B cell (primary cell): ENCODE measurements around the gene SKIC2. TPM values are rescaled to one million over a fixed set of nuclear protein-coding genes. Genes with fewer than 3 reads are reported as not detected.
"Not testable (repeated sequence)": the region's sequence is repeated elsewhere in the genome, so short reads cannot be mapped to it uniquely, and the experiment has no call there.

ENCODE experiments used
- ATAC-seq: fragments of 200-7000 bp; cut with Tn5 transposase; one replicate; pipeline ENCODE4 v1.10.0; 2021; ENCODE audit warnings: low read depth, mild to moderate bottlenecking, moderate number of reproducible peaks, moderate library complexity
- CTCF ChIA-PET: fragments of 350-600 bp; sonication (Branson Sonifier 250); formaldehyde crosslinking; loops from one replicate; lab custom pipeline; 2021; ENCODE audit warnings: antibody characterized with exemption, inconsistent platforms; lab: Charles Lee
- POLR2A ChIA-PET: fragments of 350-600 bp; sonication (Branson Sonifier 250); formaldehyde crosslinking; loops from one replicate; lab custom pipeline; 2021; ENCODE audit warnings: antibody characterized with exemption; lab: Charles Lee
- DNase-seq: peaks from one replicate; pipeline ENCODE4 v3.0.0; 2013
- H2AFZ ChIP-seq: 2 replicates; pipeline ENCODE4 v1.6.1; 2012; ENCODE audit warnings: mild to moderate bottlenecking, low read depth, low read length; ENCODE audit not compliant: insufficient read depth, poor library complexity, severe bottlenecking
- H3K27ac ChIP-seq, 2 donors: 1 replicate in 1 of 2; 2 replicates in 1 of 2; pipeline ENCODE4 v1.5.1; 2012 to 2013; ENCODE audit warnings: low read length in 2 of 2, mild to moderate bottlenecking in 2 of 2, moderate library complexity in 1 of 2
- H3K27me3 ChIP-seq, 4 experiments: fragments of 200-600 bp in 1 of 4; sonication (generic) in 1 of 4; replicated peaks in 1 of 4; 1 replicate in 2 of 4; 2 replicates in 2 of 4; pipeline versions ENCODE4 v1.6.1 to v1.7.0; 2013 to 2016; ENCODE audit warnings: low read length in 3 of 4, mild to moderate bottlenecking in 2 of 4, mixed read lengths in 1 of 4, moderate library complexity in 1 of 4; ENCODE audit not compliant: insufficient read depth in 4 of 4, control insufficient read depth in 3 of 4; ENCODE audit errors: control extremely low read depth in 1 of 4
- H3K36me3 ChIP-seq, 2 experiments: replicated peaks in 1 of 2; 1 replicate in 1 of 2; 2 replicates in 1 of 2; pipeline versions ENCODE4 v1.6.1 to v1.7.1; 2013; ENCODE audit warnings: low read length in 1 of 2; ENCODE audit not compliant: insufficient read depth in 2 of 2, control insufficient read depth in 1 of 2; ENCODE audit errors: control extremely low read depth in 1 of 2, extremely low read depth in 1 of 2
- H3K4me1 ChIP-seq, 2 donors: fragments of 200-600 bp in 1 of 2; sonication (generic) in 1 of 2; 1 replicate in 1 of 2; 2 replicates in 1 of 2; pipeline versions ENCODE4 v1.5.1 to v1.6.1; 2013 to 2017; ENCODE audit warnings: low read length in 2 of 2; ENCODE audit not compliant: control insufficient read depth in 2 of 2, insufficient read depth in 2 of 2
- H3K4me2 ChIP-seq: replicated peaks from 2 replicates; pipeline ENCODE3; 2012; ENCODE audit warnings: mild to moderate bottlenecking, low read depth, low read length; ENCODE audit not compliant: poor library complexity, severe bottlenecking
- H3K4me3 ChIP-seq, 5 experiments: fragments of 200-600 bp in 1 of 5; sonication (generic) in 1 of 5; 1 replicate in 3 of 5; 2 replicates in 2 of 5; pipeline versions ENCODE4 v1.5.1 to v1.7.0; 2011 to 2016; ENCODE audit warnings: low read length in 4 of 5, mild to moderate bottlenecking in 4 of 5, low read depth in 2 of 5, control low read depth in 1 of 5, moderate library complexity in 1 of 5; ENCODE audit not compliant: insufficient read depth in 1 of 5; ENCODE audit errors: control extremely low read depth in 1 of 5, extremely low read depth in 1 of 5
- H3K79me2 ChIP-seq: fragments of 200-600 bp; sonication (generic); one replicate; pipeline ENCODE4 v1.6.0; 2016; ENCODE audit warnings: low read length; ENCODE audit not compliant: control insufficient read depth, insufficient read depth
- H3K9ac ChIP-seq: fragments of 200-600 bp; sonication (generic); 2 replicates; pipeline ENCODE4 v1.6.1; 2017; ENCODE audit warnings: mild to moderate bottlenecking, low read length, moderate library complexity
- H3K9me3 ChIP-seq, 3 donors: one replicate each; pipeline versions ENCODE4 v1.6.1 to v1.7.1; 2013; ENCODE audit warnings: low read length in 2 of 3; ENCODE audit not compliant: control insufficient read depth in 2 of 3, insufficient read depth in 1 of 3; ENCODE audit errors: control extremely low read depth in 1 of 3
- H4K20me1 ChIP-seq: 2 replicates; pipeline ENCODE4 v1.6.0; 2012; ENCODE audit warnings: mild to moderate bottlenecking, low read length; ENCODE audit not compliant: insufficient read depth, control insufficient read depth, poor library complexity, severe bottlenecking
- H3K27ac Mint-ChIP-seq: one replicate; pipeline ENCODE4 v1.8.0; 2021; ENCODE audit warnings: mixed read lengths
- H3K27me3 Mint-ChIP-seq: one replicate; pipeline ENCODE4 v1.8.0; 2021; ENCODE audit warnings: mixed read lengths
- H3K4me1 Mint-ChIP-seq: one replicate; pipeline ENCODE4 v1.8.0; 2021; ENCODE audit warnings: mixed read lengths
- H3K4me3 Mint-ChIP-seq: one replicate; pipeline ENCODE4 v1.8.0; 2021; ENCODE audit warnings: mixed read lengths
- H3K9me3 Mint-ChIP-seq: one replicate; pipeline ENCODE4 v1.8.0; 2022; ENCODE audit warnings: mixed read lengths; ENCODE audit not compliant: insufficient read depth
- whole genome bisulfite sequencing: methylation state at CpG from one replicate; pipeline ENCODE4 v1.1.5; 2013; ENCODE audit warnings: missing lambda C conversion rate; ENCODE audit not compliant: insufficient coverage; 5-methylcytosine and 5-hydroxymethylcytosine counted together
- intact Hi-C: fragments of 100-400 bp; cut with micrococcal nuclease; formaldehyde crosslinking; loops from one replicate; pipeline ENCODE4 v1.10.0; 2022
- polyA plus RNA-seq: library from polyadenylated mRNA; depleted of rRNA; stranded (reverse); fragments of >200 nt; gene quantifications from 2 replicates; pipeline ENCODE4 v1.2.3, GENCODE V29; 2012
- total RNA-seq, 2 donors: library from RNA; stranded (reverse); fragments of 120-200 nt in 1 of 2; gene quantifications; 1 replicate in 1 of 2; 2 replicates in 1 of 2; pipeline versions ENCODE4 v1.2.3 to v1.2.4, GENCODE V29; 2013 to 2022

The SKIC2 gene
- total and polyA plus RNA-seq, 2 donors (not counting 1 experiment from before 2014, with no cell fraction given) = 93.1 to 119 TPM

DNA sequence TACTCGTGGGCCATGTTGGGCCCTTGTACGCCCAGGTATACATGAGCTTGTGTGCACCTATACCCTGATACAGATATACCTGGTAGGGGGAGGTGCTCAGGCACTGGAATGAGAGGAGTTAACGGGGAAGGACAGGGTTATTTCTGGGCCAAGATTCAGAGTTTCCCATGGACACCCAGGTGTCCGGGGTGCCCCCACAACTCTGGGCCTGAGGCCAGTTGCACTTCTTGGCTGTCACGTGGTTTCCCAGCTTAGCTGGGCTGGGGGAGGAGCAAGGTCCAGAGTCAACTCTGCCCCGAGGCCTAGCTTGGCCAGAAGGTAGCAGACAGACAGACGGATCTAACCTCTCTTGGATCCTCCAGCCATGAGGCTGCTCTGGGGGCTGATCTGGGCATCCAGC is 22.8 kb downstream of the SKIC2 start, which contains the start of gene C4A:
Gene C4A (plus strand): TSS at position 314 of the 400 bp plus-strand sequence. CDS start 51 bp downstream, at position 365.
- H3K9ac ChIP-seq, intact Hi-C loops, ATAC-seq, H3K27ac ChIP-seq, CTCF ChIA-PET, H3K79me2 ChIP-seq, H3K4me2 ChIP-seq, H3K9me3 Mint-ChIP-seq, H3K4me3 ChIP-seq, H3K4me1 Mint-ChIP-seq, H3K27me3 Mint-ChIP-seq, POLR2A ChIA-PET, H2AFZ ChIP-seq, H4K20me1 ChIP-seq, DNase-seq, H3K4me3 Mint-ChIP-seq, H3K9me3 ChIP-seq, H3K4me1 ChIP-seq, H3K27me3 ChIP-seq, H3K27ac Mint-ChIP-seq: not testable (repeated sequence)
- H3K36me3 ChIP-seq = peaks cover 3 to 12% of the 10 kb centered on the region in 2 experiments
- no CpG with 5 or more reads among the region's 7 CpGs for WGBS

DNA sequence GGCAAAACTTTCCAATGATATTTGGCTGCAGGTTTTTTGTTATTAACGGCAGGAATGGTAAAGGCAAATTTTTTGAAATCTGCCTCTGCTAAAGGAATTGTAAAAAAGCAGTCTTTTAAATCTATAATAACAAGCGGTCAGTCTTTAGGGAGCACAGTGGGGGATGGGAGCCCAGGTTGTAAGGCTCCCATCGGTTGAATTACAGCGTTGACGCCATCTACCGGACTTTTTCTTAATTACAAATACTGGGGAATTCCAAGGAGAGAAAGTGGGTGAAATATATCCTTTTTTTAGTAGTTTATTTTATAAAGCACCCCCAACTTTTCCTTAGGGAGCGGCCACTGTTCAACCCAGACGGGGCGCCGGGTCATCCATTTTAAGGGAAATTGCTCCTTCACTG is 30.4 kb downstream of the SKIC2 start:
- H3K9me3 ChIP-seq, ATAC-seq, H4K20me1 ChIP-seq, H3K27ac ChIP-seq, H3K4me1 Mint-ChIP-seq, H3K4me1 ChIP-seq, H3K27ac Mint-ChIP-seq, H3K79me2 ChIP-seq, CTCF ChIA-PET, H3K4me3 ChIP-seq, H3K4me3 Mint-ChIP-seq, H3K27me3 ChIP-seq, H3K9ac ChIP-seq, H3K4me2 ChIP-seq, POLR2A ChIA-PET, DNase-seq, H3K9me3 Mint-ChIP-seq, intact Hi-C loops, H3K27me3 Mint-ChIP-seq, H2AFZ ChIP-seq, H3K36me3 ChIP-seq: not testable (repeated sequence)
- no CpG with 5 or more reads among the region's 10 CpGs for WGBS

DNA sequence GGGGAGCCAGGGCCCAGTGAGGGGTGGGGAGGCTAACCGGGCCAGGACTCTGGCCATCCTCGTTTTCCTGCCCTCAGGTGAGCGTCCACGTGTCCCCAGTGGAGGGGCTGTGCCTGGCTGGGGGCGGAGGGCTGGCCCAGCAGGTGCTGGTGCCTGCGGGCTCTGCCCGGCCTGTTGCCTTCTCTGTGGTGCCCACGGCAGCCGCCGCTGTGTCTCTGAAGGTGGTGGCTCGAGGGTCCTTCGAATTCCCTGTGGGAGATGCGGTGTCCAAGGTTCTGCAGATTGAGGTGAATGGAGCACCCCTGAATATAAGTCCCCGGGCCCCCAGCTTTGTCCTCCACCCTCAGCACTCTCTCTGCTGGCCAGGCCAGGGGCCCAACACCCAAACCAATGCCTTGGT is 35.4 kb downstream of the SKIC2 start:
- H3K9me3 ChIP-seq, H3K4me3 Mint-ChIP-seq, H3K4me2 ChIP-seq, intact Hi-C loops, H2AFZ ChIP-seq, H3K4me1 ChIP-seq, H3K27ac ChIP-seq, POLR2A ChIA-PET, H3K27ac Mint-ChIP-seq, H3K27me3 ChIP-seq, H3K27me3 Mint-ChIP-seq, H3K79me2 ChIP-seq, H3K4me1 Mint-ChIP-seq, CTCF ChIA-PET, H3K36me3 ChIP-seq, H3K9me3 Mint-ChIP-seq, ATAC-seq, H3K9ac ChIP-seq, H3K4me3 ChIP-seq, DNase-seq, H4K20me1 ChIP-seq: not testable (repeated sequence)
- WGBS = no CpG with 5 or more reads among the region's 14 CpGs

DNA sequence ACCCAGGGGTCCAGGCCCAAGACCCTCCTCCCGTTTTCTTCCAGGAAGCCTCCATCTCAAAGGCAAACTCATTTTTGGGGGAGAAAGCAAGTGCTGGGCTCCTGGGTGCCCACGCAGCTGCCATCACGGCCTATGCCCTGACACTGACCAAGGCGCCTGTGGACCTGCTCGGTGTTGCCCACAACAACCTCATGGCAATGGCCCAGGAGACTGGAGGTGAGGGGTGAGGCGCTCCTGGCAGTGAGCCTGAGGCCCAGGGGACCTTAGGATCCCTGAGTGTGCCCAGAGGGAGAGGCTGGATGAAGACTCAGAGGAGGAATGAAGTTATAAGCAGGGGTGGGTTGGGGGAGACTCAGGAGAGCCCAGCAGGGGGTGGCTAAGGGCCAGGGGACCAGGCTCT is 37.4 kb downstream of the SKIC2 start:
- H3K4me3 Mint-ChIP-seq, H3K27me3 ChIP-seq, DNase-seq, H3K27ac Mint-ChIP-seq, H3K4me1 ChIP-seq, H3K9me3 ChIP-seq, H3K36me3 ChIP-seq, H3K27me3 Mint-ChIP-seq, intact Hi-C loops, H3K79me2 ChIP-seq, H3K9me3 Mint-ChIP-seq, POLR2A ChIA-PET, H3K4me3 ChIP-seq, H3K9ac ChIP-seq, H3K27ac ChIP-seq, ATAC-seq, H4K20me1 ChIP-seq, H2AFZ ChIP-seq, H3K4me2 ChIP-seq, H3K4me1 Mint-ChIP-seq, CTCF ChIA-PET: not testable (repeated sequence)
- WGBS = 93% methylated on average over 4 of the region's 6 CpGs
